SJSA1 (cell line): ENCODE results near the gene ANGPTL1. TPM values are rescaled to one million over a fixed set of nuclear protein-coding genes. Genes with fewer than 3 reads are reported as not detected.
A peak's percentile ranks its signal among the peaks of the same experiment; 100 is the strongest.
"Not testable (repeated sequence)": the region's sequence is repeated elsewhere in the genome, so short reads cannot be mapped to it uniquely, and the experiment has no call there.

ENCODE experiments used
- DNase-seq, 2 experiments: peaks; one replicate each; pipeline ENCODE4 v3.0.0-alpha.2; 2015 to 2020; ENCODE audit warnings: low spot score in 2 of 2, low read depth in 1 of 2
- H3K27ac ChIP-seq: fragments of 250-450 bp; sonication (Bioruptor Pico); 2 replicates; pipeline ENCODE4 v1.5.1; 2020; ENCODE audit warnings: mild to moderate bottlenecking, moderate library complexity
- H3K27me3 ChIP-seq: fragments of 250-450 bp; sonication (Bioruptor Pico); replicated peaks from 2 replicates; pipeline ENCODE4 v1.5.1; 2020; ENCODE audit warnings: mild to moderate bottlenecking, moderate library complexity
- H3K36me3 ChIP-seq: fragments of 250-450 bp; sonication (Bioruptor Pico); 2 replicates; pipeline ENCODE4 v1.5.1; 2020; ENCODE audit warnings: mild to moderate bottlenecking
- H3K4me1 ChIP-seq: fragments of 250-450 bp; sonication (Bioruptor Pico); replicated peaks from 2 replicates; pipeline ENCODE4 v1.6.1; 2021; ENCODE audit warnings: mild to moderate bottlenecking
- H3K4me3 ChIP-seq: fragments of 250-450 bp; sonication (Bioruptor Pico); 2 replicates; pipeline ENCODE4 v1.5.1; 2020; ENCODE audit warnings: mild to moderate bottlenecking
- H3K9me3 ChIP-seq: fragments of 250-450 bp; sonication (Bioruptor Pico); replicated peaks from 2 replicates; pipeline ENCODE4 v1.5.1; 2020; ENCODE audit warnings: mild to moderate bottlenecking
- total RNA-seq: library from RNA; depleted of rRNA; stranded (reverse); fragments of >200 nt; shearing (Covaris generic); gene quantifications from 2 replicates; pipeline ENCODE4 v1.2.3, GENCODE V29; 2014

The ANGPTL1 gene
- total RNA-seq, 1 experiment from 2014 or later, result 0.13 TPM

DNA sequence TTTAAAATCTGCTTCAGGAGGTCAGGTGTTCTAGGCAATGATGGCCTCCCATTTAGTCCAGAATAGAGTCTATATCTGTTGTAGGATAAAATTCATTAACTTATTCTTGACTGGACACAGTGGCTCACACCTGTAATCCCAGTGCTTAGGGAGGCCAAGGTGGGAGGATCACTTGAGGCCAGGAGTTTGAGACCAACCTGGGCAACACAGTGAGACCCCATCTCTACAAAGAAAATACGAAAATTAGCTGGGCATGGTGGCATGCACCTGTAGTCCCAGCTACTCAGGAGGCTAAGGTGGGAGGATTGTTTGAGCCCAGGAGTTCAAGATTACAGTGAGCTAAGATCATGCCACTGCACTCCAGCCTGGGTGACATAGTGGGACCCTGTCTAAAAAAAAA lies 23.0 kb downstream of the ANGPTL1 start:
- H3K27ac ChIP-seq, H3K4me3 ChIP-seq, H3K27me3 ChIP-seq, H3K36me3 ChIP-seq, DNase-seq, H3K9me3 ChIP-seq, H3K4me1 ChIP-seq: not testable (repeated sequence)

DNA sequence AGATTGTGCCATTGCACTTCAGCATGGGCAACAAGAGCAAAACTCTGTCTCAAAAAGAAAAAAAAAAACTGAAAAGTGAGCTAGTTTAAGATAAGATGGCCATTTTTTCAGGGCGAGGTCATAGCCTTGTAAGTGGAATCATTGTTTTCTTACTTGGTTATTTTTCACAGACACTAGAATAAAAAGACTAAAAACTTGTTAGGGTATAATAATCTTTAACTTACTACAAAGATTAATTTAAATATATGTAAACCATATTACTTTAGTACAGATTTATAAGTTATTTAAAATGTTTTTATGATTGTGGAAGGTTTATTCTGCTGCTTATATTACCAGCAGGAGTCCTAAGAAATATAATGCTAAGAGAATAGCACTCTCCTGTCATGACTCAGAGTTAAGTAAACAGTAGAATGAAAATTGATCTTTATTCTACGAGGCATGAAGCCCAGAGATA lies 23.5 kb downstream of the ANGPTL1 start:
- Histone ChIP-seq H3K4me1 (peaks cover 5% of the 10 kb centered on the region; the same call in 1 of the 2 replicates), H3K9me3 (no peaks in the 10 kb centered on the region), H3K27me3 (no peaks in the 10 kb centered on the region), H3K36me3 (no peaks in the 10 kb centered on the region), H3K4me3 (no peak overlapping the region), H3K27ac (no peak overlapping the region)
- DNase-seq, result peak in 1 of 2 experiments; percentile 36

DNA sequence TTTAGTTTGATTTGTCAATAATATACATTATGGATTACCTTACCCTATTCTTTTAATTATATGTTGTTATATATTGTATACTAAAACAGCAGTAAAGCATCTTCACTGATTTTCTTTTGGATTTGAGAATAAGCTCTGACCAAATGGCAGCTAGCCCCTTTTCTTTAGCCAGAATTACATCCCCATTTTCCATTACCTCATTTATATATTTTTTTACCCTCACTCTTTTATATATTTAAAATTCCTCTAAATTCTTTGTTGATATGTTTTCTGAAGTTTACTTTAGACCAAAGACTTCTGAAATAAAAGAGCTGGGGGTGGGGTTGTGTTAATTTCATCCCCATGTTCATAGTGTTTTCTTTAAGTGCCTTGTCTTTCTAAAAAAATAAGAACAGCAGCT lies 24.6 kb downstream of the ANGPTL1 start:
- Histone ChIP-seq H3K27ac (no peak overlapping the region), H3K9me3 (no peaks in the 10 kb centered on the region), H3K36me3 (no peaks in the 10 kb centered on the region), H3K4me3 (no peak overlapping the region), H3K27me3 (no peaks in the 10 kb centered on the region), H3K4me1 (peaks cover 5% of the 10 kb centered on the region; the same call in 1 of the 2 replicates)
- no peak for DNase-seq

DNA sequence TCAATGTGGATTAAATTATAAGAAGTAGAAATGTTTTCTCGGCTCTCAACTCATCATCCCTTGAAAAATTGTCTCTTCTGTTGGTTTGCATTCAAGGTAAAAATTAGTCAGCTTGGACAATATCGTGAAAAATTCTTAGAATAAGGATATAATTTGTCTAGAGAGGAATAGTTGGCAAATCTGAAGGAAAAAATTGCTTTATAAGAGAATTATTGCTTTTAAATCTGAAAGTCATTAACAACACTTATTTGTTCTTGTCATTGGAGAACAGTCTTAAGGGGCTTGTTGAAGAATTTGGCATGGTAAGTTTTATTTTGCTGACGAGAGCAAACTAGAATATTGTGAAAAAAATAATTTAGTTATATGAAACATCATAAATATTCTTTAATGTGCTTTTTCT lies 26.4 kb downstream of the ANGPTL1 start:
- H3K4me1 ChIP-seq, result peaks cover 5% of the 10 kb centered on the region; the same call in 1 of the 2 replicates
- no peaks in the 10 kb centered on the region for H3K36me3 ChIP-seq
- H3K4me3 ChIP-seq, result no peak overlapping the region
- no peak for DNase-seq
- no peak overlapping the region for H3K27ac ChIP-seq
- H3K9me3 ChIP-seq, result no peaks in the 10 kb centered on the region
- no peaks in the 10 kb centered on the region for H3K27me3 ChIP-seq

DNA sequence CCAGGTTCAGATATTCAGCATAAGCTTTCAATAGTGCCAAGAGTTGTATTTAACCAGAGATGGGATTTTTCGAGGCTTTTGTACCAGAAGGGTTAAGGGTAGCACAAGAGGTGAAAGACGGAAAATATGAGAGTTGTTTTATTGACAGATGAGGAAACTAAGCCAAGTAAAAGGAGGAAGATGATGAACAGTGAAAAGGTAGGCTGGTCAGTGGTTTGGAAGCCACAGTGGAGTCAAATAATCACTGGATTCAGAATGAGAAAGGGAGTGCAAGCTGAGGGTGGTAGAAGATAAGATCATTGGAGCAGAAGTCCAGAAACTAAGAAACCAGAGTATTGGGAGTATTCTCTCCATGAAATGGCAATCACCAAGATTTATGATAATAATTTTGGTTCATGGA lies 45.7 kb downstream of the ANGPTL1 start:
- H3K9me3 ChIP-seq, result no peaks in the 10 kb centered on the region
- H3K27me3 ChIP-seq, result no peaks in the 10 kb centered on the region
- H3K4me1 ChIP-seq, result no peaks in the 10 kb centered on the region
- no peak overlapping the region for H3K4me3 ChIP-seq
- H3K27ac ChIP-seq, result no peak overlapping the region
- peaks cover 3% of the 10 kb centered on the region; the same call in 1 of the 2 replicates for H3K36me3 ChIP-seq
- no peak for DNase-seq

DNA sequence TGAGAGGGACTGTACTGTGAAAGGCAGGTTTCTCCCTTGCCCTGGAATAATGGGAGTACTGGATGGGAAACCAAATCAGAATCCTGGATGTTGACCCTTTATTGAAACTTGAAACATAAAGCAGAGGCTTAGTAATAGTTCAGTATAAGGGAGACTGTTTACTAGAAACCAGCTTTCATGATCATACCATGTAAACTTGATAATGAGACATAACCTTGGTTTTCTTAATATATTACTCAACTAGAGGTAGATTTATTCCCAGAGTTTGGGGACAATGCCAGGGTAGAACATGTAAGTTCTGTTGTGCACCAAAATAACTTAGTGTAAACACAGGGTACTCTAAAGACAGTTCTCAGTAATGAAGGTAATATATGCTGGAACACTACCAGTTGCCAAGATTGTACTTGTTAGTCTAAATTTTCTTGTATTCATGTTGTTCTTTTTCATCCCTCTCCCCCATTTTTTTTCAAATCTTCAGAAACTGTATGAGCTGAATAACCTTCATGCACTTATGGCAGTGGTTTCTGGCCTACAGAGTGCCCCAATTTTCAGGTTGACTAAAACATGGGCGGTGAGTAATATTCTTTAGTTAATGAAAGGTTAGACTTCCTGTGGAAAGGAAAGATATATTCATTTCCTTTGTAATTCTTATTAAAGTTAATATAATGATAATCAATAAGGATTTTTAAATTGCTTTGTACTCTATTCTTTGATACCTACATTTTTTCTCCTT lies 49.6 kb downstream of the ANGPTL1 start:
- Histone ChIP-seq H3K27ac (no peak overlapping the region), H3K4me3 (no peak overlapping the region), H3K4me1 (no peaks in the 10 kb centered on the region), H3K27me3 (no peaks in the 10 kb centered on the region), H3K36me3 (no peaks in the 10 kb centered on the region), H3K9me3 (no peaks in the 10 kb centered on the region)
- no peak for DNase-seq

DNA sequence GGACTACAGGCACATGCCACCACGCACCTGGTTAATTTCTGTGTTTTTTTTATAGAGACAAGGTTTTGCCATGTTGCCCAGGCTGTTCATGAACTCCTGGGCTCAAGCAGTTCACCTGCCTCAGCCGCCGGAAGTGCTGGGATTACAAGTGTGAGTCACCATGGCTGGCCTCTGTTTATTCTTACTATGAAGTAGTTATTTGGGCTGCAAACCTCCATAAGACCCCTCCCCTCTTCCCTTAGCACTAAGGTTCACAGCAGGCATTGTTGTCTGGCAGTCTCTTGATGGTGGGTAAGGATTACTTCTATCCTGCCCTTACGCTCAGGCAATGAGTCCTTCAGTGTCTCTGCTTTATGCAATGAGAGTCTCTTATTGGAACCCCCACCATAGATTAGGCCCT lies 51.8 kb downstream of the ANGPTL1 start:
- Histone ChIP-seq H3K36me3 (no peaks in the 10 kb centered on the region), H3K9me3 (no peaks in the 10 kb centered on the region)
- DNase-seq, result no peak

DNA sequence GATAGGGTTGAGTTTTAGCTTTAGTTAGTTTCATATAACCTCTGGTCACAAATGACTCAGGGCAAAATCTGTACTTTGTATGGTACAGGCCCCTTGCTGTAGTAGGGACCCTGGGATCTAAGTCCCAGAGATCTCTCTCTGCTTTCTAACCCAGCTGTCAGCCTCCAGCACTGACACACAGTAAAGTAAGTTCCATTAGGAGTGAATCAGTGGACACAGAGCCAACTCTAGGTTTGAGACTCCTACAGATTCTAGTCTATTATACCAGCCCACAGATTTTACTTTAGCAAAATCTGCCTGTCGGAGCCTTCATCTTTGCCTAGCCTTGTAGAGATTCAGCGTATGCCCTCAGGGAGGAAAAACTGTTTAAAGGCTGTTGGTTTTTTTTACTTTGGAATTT lies 52.5 kb downstream of the ANGPTL1 start:
- Histone ChIP-seq H3K27me3 (no peaks in the 10 kb centered on the region), H3K4me3 (no peak overlapping the region), H3K27ac (no peak overlapping the region), H3K36me3 (no peaks in the 10 kb centered on the region), H3K4me1 (no peaks in the 10 kb centered on the region), H3K9me3 (no peaks in the 10 kb centered on the region)
- no peak for DNase-seq

More for the DNA sequence above, 51.8 kb downstream of the ANGPTL1 start:
- no peaks in the 10 kb centered on the region for H3K4me1 ChIP-seq
- no peak overlapping the region for H3K27ac ChIP-seq
- no peaks in the 10 kb centered on the region for H3K27me3 ChIP-seq
- no peak overlapping the region for H3K4me3 ChIP-seq

DNA sequence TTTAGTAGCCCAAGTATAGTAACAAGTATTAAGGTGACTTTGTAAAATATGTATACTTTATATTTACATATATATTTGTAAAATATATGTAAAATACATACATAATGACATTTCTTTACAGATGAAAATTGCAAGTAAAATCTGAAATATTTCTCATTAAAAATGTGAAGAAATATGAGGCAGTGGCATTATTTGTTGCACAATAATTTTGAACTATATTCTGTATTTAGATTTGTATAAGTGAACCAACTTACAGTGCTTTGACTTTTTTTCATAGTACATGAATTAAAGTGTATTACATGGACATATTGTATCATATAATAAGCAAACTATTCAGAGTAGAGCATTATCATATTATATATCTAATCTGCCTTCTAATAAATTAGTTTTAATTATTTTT lies 60.3 kb downstream of the ANGPTL1 start:
- H3K27me3 ChIP-seq, result no peaks in the 10 kb centered on the region
- no peaks in the 10 kb centered on the region for H3K4me1 ChIP-seq
- no peak for DNase-seq
- no peak overlapping the region for H3K27ac ChIP-seq
- H3K36me3 ChIP-seq, result no peaks in the 10 kb centered on the region
- H3K9me3 ChIP-seq, result no peaks in the 10 kb centered on the region
- no peak overlapping the region for H3K4me3 ChIP-seq

DNA sequence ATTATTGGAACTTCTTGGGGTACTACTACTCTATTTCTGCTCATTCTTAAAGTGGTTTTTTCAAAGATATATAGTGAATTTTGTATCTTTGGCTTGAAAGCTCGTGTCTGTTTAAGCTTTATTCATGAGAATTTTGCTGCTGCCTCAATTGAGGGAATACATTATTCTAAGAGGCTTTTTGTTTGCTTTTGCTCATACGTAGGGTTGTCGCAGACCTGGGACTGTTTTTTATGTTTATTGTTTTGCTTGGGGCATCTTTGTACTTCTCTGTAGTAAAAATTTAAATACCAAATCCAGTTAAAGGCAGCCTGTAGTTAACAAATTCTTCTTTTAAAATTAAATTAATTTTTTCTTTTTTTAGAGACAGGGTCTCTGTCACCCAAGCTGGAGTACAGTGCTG lies 62.3 kb downstream of the ANGPTL1 start:
- no peaks in the 10 kb centered on the region for H3K9me3 ChIP-seq
- H3K27me3 ChIP-seq, result no peaks in the 10 kb centered on the region
- no peak overlapping the region for H3K4me3 ChIP-seq
- DNase-seq, result no peak
- no peaks in the 10 kb centered on the region for H3K4me1 ChIP-seq
- no peaks in the 10 kb centered on the region for H3K36me3 ChIP-seq
- no peak overlapping the region for H3K27ac ChIP-seq

DNA sequence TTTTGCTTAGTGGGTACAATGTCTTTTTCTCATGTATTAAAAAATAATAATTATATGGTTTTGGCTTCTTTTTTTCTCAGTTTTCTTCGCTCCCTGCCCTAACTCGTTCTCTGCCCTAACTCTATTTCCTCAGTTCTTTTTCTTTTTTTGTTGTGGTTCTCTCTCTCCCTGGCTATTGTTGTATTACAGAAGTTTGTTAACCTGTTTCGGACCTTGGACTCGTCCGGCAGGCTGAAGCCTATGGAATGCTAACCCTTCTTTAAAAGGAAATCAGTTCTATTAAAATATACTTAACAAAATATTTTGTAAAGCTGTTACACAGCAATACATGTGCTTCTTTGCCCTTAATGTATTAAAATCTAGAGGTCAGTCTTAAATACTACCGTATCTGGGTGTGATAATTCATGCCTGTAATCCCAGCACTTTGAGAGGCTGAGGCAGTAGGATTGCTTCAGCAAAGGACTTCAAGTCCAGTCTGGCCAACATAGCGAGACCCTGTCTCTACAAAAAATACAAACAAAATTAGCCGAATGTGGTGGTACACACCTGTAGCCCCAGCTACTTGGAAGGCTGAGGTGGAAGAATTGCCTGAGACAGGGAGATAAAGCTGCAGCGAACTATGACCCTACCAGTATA lies 64.1 kb downstream of the ANGPTL1 start:
- no peak overlapping the region for H3K27ac ChIP-seq
- H3K4me1 ChIP-seq, result no peaks in the 10 kb centered on the region
- H3K9me3 ChIP-seq, result no peaks in the 10 kb centered on the region
- no peaks in the 10 kb centered on the region for H3K27me3 ChIP-seq
- H3K36me3 ChIP-seq, result no peaks in the 10 kb centered on the region
- no peak for DNase-seq
- H3K4me3 ChIP-seq, result no peak overlapping the region

DNA sequence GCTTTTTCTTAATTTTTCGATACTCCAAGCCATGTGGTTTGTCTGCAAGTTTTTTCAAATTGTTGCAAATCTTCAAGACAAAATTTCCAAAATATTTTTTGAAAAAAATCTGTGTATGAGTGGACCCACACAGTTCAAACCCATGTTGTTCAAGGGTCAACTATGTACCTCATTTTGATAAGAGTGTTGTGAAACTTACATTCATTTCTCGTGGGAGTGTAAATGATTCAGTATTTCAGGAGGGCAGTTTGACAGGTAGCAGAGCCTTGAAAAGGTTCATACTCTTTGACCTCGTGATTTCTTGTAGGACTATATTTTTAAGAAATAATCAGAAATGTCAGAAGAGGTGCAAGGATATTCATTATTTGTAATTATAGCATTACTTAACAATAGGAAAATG lies 68.0 kb downstream of the ANGPTL1 start:
- H3K27me3 ChIP-seq, result no peaks in the 10 kb centered on the region
- peaks cover 5% of the 10 kb centered on the region; the same call in 1 of the 2 replicates for H3K36me3 ChIP-seq
- H3K4me3 ChIP-seq, result no peak overlapping the region
- no peak for DNase-seq
- H3K9me3 ChIP-seq, result 0 out of 2 replicates have a peak, but pooled peaks cover 3% of the 10 kb centered on the region
- H3K27ac ChIP-seq, result no peak overlapping the region
- H3K4me1 ChIP-seq, result no peaks in the 10 kb centered on the region
